ENCODE measurements around the gene MTARC2.

MTARC2 gene

GRCh38 chr1:220800262-220800661 lies 52.1 kb downstream of the MTARC2 start:
- no peak for DNase-seq (ENCODE audit: low read depth in 2 of 2)

GRCh38 chr1:220803401-220804201 lies 55.5 kb downstream of the MTARC2 start:
- DNase-seq (ENCODE audit: low read depth in 2 of 2): no peak

GRCh38 chr1:220804202-220804586 lies 56.1 kb downstream of the MTARC2 start:
- DNase-seq (ENCODE audit: low read depth in 2 of 2): no peak

- no peak for DNase-seq (ENCODE audit: low read depth in 2 of 2)
Observed at GRCh38 chr1:220806408-220806807, 58.3 kb downstream of the MTARC2 start.

- no peak for DNase-seq (ENCODE audit: low read depth in 2 of 2)
Observed at GRCh38 chr1:220807726-220808125, 59.6 kb downstream of the MTARC2 start.

- no peak for DNase-seq (ENCODE audit: low read depth in 2 of 2)
Observed at GRCh38 chr1:220808345-220809186, 60.4 kb downstream of the MTARC2 start.

GRCh38 chr1:220809187-220809550 lies 61.0 kb downstream of the MTARC2 start:
- no peak for DNase-seq (ENCODE audit: low read depth in 2 of 2)

GRCh38 chr1:220809704-220810103 lies 61.6 kb downstream of the MTARC2 start:
- no peak for DNase-seq (ENCODE audit: low read depth in 2 of 2)

- DNase-seq (ENCODE audit: low read depth in 2 of 2): peak; percentile 47 to 56
Observed at GRCh38 chr1:220810179-220810653, 62.1 kb downstream of the MTARC2 start.

- DNase-seq (ENCODE audit: low read depth in 2 of 2): no peak
Observed at GRCh38 chr1:220810963-220811362, 62.8 kb downstream of the MTARC2 start.

- DNase-seq (ENCODE audit: low read depth in 2 of 2): no peak
Observed at GRCh38 chr1:220811695-220812094, 63.6 kb downstream of the MTARC2 start.

- DNase-seq (ENCODE audit: low read depth in 2 of 2): no peak
Observed at GRCh38 chr1:220812308-220812707, 64.2 kb downstream of the MTARC2 start.

GRCh38 chr1:220813013-220813412 lies 64.9 kb downstream of the MTARC2 start:
- peak in 1 of 2 donors; percentile 2 for DNase-seq (ENCODE audit: low read depth in 2 of 2)

- no peak for DNase-seq (ENCODE audit: low read depth in 2 of 2)
Observed at GRCh38 chr1:220815409-220815808, 67.3 kb downstream of the MTARC2 start.

GRCh38 chr1:220817907-220818306 lies 69.8 kb downstream of the MTARC2 start:
- no peak for DNase-seq (ENCODE audit: low read depth in 2 of 2)

- DNase-seq (ENCODE audit: low read depth in 2 of 2): no peak
Observed at GRCh38 chr1:220818421-220819173, 70.5 kb downstream of the MTARC2 start.

GRCh38 chr1:220819467-220820026 lies 71.4 kb downstream of the MTARC2 start:
- DNase-seq (ENCODE audit: low read depth in 2 of 2): no peak

- no peak for DNase-seq (ENCODE audit: low read depth in 2 of 2)
Observed at GRCh38 chr1:220824031-220824989, 76.2 kb downstream of the MTARC2 start.

- no peak for DNase-seq (ENCODE audit: low read depth in 2 of 2)
Observed at GRCh38 chr1:220825819-220826551, 77.9 kb downstream of the MTARC2 start.

- DNase-seq (ENCODE audit: low read depth in 2 of 2): no peak
Observed at GRCh38 chr1:220826729-220827128, 78.6 kb downstream of the MTARC2 start.
